HG03175 (cell line): Measurements from ENCODE around the gene PRPF8.

Source experiments
- ATAC-seq: cut with Tn5 transposase; IDR thresholded peaks from one replicate; pipeline ENCODE4 v1.9.1; 2021; ENCODE audit warnings: mild to moderate bottlenecking, moderate library complexity; ENCODE audit not compliant: unreplicated experiment

Gene PRPF8

DNA sequence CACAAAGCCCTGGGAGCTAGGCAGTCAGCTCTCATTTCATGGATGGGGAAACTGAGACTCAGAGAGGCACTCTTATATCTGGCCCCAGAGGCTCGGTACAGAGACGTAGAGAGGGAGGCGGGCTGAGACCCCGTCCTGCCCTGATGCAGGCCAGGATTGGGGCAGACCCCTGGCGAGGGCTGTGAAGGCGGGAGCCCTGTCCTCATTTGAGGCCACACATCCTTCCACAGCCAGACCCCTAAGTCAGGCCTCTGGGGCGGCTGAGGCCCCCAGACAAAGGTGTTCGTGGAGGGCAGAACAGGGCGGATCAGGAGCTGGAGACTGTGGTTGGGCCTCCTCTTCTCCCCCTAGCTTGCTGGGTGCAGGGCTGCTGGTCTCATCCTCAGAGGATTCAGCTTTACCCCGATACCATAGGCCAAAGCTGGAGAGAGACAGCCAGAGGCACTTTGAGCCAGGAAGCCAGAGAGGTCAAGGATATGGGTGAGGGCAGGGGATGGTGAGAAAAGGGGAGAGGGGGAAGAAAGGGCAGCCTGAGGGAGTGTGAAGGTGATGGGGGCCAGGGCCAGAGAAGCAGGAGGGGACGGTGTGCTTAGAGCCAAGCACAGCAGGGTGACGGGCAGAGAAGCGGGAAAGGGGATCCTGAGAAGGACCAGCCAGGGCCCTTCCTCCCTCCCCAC lies 38.3 kb downstream of the PRPF8 start:
- ATAC-seq = no peak

GRCh38 chr17:1645207-1646171 lies 39.2 kb downstream of the PRPF8 start, which contains the start of gene SCARF1:
SCARF1 (minus strand) TSS chr17:1645732; CDS start chr17:1645697, 35 bp downstream.
- no peak for ATAC-seq

- ATAC-seq = no peak
Measured at GRCh38 chr17:1644493-1645206, 40.0 kb downstream of the PRPF8 start.

- ATAC-seq = no peak
Measured at GRCh38 chr17:1643999-1644492, 40.6 kb downstream of the PRPF8 start.

GRCh38 chr17:1643293-1643998 lies 41.2 kb downstream of the PRPF8 start:
- no peak for ATAC-seq

- ATAC-seq = no peak
Measured at GRCh38 chr17:1641065-1641403, 43.6 kb downstream of the PRPF8 start.

DNA sequence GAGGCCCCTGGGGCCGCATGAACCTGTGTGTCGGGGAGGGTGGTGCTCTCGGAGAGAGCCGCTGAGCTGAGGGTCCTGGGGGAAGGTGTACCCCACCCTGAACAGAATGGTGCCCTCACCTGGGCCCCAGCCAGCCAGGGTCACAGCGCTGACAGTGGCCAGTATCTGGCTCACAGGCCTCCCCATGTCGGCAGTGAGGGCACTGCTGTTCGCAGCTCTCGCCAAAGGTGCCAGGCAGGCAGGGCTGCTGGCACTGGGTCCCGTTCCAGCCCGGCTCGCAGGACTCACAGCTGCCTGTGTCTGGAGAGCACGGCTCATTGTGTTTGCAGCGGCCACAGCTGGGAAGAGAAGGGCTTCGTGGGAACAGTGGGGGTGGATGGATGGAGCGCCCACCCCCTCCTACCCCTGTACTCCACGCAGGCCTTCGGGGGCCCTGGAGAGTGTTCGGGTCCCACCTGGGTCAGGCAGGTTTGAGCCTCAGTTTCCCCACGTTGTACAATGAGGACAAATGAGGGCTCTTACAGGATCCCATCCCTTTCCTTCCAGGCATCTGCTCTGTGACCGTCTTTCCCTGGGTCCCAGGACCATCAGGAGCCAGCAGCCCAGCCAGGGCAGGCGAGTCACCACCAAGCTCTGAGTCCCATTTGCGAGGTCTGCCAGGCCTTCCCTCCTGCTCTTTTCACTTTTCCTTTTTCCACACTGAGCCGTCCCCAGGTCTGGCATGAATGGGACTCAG lies 44.2 kb downstream of the PRPF8 start:
- no peak for ATAC-seq

GRCh38 chr17:1639549-1640180 lies 45.0 kb downstream of the PRPF8 start:
- no peak for ATAC-seq

GRCh38 chr17:1638624-1639300 lies 45.9 kb downstream of the PRPF8 start:
- ATAC-seq = no peak

- ATAC-seq = no peak
Measured at GRCh38 chr17:1638171-1638590, 46.5 kb downstream of the PRPF8 start.

- ATAC-seq = no peak
Measured at GRCh38 chr17:1636732-1637285, 47.9 kb downstream of the PRPF8 start.

- no peak for ATAC-seq
Measured at GRCh38 chr17:1635675-1636465, 48.8 kb downstream of the PRPF8 start.

GRCh38 chr17:1634841-1635650 lies 49.6 kb downstream of the PRPF8 start:
- no peak for ATAC-seq

DNA sequence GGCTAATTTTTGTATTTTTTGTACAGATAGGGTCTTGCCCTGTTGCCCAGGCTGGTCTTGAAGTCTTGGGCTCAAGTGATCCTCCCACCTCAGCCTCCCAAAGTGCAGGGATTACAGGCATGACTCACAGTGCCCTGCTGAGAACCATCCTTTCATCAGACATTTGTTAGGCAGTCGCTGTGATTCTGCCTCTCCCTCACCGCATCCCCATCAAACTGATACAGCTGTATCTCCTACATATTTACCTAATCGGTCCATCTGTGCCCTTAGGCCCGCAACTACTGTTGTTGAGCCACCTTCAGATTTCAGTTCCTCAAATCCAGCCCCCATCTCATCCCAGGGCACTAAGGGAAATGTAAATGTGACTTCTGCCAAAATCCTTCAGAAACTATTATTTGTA lies 54.0 kb downstream of the PRPF8 start:
- no peak for ATAC-seq

DNA sequence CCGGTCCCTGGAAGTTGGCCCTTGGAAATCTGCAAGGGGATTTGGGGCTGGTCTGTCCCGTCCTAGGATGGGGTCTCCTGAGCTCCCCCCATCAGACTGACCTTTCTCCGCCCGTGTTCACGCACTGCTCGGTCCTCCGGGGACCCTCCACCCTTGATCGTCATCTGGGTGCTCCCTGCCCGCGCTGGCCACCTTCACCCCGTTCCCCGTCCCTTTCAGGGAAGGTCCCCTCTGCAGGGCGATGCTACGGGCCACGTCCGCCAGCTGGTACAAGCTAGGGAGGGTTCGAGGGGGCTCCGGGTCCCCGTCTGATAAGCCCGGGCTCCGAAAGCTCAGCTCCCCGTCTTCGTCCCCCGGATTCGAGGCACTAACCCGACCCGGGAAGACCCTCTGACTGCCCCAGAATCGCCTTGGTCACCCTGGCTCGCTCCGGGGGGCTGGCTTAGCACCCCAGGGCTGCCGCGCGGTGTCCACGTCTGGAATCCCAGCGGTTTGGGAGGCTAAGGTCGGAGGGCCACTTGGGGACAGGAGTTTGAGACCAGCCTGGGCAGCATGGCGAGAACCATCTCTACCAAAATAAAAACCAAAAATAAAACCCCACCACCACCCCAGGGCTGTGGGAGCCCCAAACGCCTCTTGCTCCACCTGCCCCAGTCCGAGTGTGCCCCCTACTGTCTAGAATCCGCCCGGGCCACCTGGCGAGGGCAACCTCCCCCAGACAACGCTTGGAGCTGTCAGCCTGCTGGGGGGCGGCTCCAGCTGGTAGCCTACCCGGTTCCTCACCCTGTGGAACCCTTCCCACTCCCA lies 55.0 kb downstream of the PRPF8 start:
- no peak for ATAC-seq

- peak; percentile 54 for ATAC-seq
Measured at GRCh38 chr17:1628856-1629503, 55.7 kb downstream of the PRPF8 start.
